DND-41 (cell line): ENCODE measurements around the gene TOB2.

Experiments used
- ATAC-seq: fragments of 200-7000 bp; cut with Tn5 transposase; 3 replicates; pipeline ENCODE4 v1.9.1; 2021; ENCODE audit warnings: low read depth; ENCODE audit not compliant: insufficient read depth
- DNase-seq: peaks from one replicate; pipeline ENCODE4 v3.0.0-alpha.2; 2020
- H2AFZ ChIP-seq: 2 replicates; pipeline ENCODE4 v1.6.0; 2012; ENCODE audit warnings: low read depth, low read length
- H3K27ac ChIP-seq: 2 replicates; pipeline ENCODE4 v1.5.1; 2012; ENCODE audit warnings: low read length, inconsistent platforms
- H3K27me3 ChIP-seq: fragments of 200-600 bp; sonication (generic); 2 replicates; pipeline ENCODE4 v1.6.0; 2012; ENCODE audit warnings: low read length, mild to moderate bottlenecking, inconsistent platforms; ENCODE audit not compliant: insufficient read depth, poor library complexity
- H3K36me3 ChIP-seq: 2 replicates; pipeline ENCODE4 v1.5.1; 2012; ENCODE audit warnings: low read length, inconsistent platforms; ENCODE audit not compliant: insufficient read depth
- H3K4me1 ChIP-seq: 2 replicates; pipeline ENCODE4 v1.5.1; 2012; ENCODE audit warnings: mild to moderate bottlenecking, low read length; ENCODE audit not compliant: insufficient read depth
- H3K4me2 ChIP-seq: 2 replicates; pipeline ENCODE4 v1.6.0; 2012; ENCODE audit warnings: mild to moderate bottlenecking, moderate library complexity, low read length, inconsistent platforms; ENCODE audit not compliant: insufficient read depth
- H3K4me3 ChIP-seq, 2 experiments: fragments of 200-600 bp in 1 of 2; shearing (Covaris generic) in 1 of 2; 2 replicates each; pipeline ENCODE4 v1.5.1; 2012 to 2016; ENCODE audit warnings: inconsistent platforms in 2 of 2, low read length in 2 of 2, mild to moderate bottlenecking in 2 of 2, low read depth in 1 of 2, moderate library complexity in 1 of 2
- H3K79me2 ChIP-seq: 2 replicates; pipeline ENCODE4 v1.6.0; 2012; ENCODE audit warnings: low read length, inconsistent platforms; ENCODE audit not compliant: insufficient read depth
- H3K9ac ChIP-seq: 2 replicates; pipeline ENCODE4 v1.6.0; 2012; ENCODE audit warnings: low read depth, mild to moderate bottlenecking, inconsistent platforms, low read length, moderate library complexity
- H3K9me3 ChIP-seq: 2 replicates; pipeline ENCODE4 v1.5.1; 2012; ENCODE audit warnings: low read length, moderate library complexity, mild to moderate bottlenecking, inconsistent platforms; ENCODE audit not compliant: insufficient read depth, severe bottlenecking
- H4K20me1 ChIP-seq: 2 replicates; pipeline ENCODE4 v1.6.0; 2012; ENCODE audit warnings: low read length; ENCODE audit not compliant: insufficient read depth
- CTCF ChIP-seq: IDR thresholded peaks from 2 replicates; pipeline ENCODE4 v1.5.1; 2012; ENCODE audit warnings: borderline replicate concordance, low read length, moderate library complexity, mild to moderate bottlenecking; ENCODE audit not compliant: poor library complexity, severe bottlenecking; ENCODE audit errors: extremely low read depth
- EZH2 ChIP-seq: IDR thresholded peaks from 3 replicates; pipeline ENCODE4 v1.6.1; 2012; ENCODE audit warnings: borderline replicate concordance, low read depth, mild to moderate bottlenecking, moderate library complexity, low read length, inconsistent platforms; ENCODE audit not compliant: severe bottlenecking

Gene TOB2

GRCh38 chr22:41478473-41478872 lies 31.9 kb upstream of the TOB2 start:
- Histone ChIP-seq H2AFZ (no peak overlapping the region), H4K20me1 (peaks cover 60% of the 10 kb centered on the region), H3K4me1 (no peaks in the 10 kb centered on the region), H3K27me3 (no peaks in the 10 kb centered on the region), H3K9me3 (no peaks in the 10 kb centered on the region), H3K9ac (no peak overlapping the region), H3K27ac (no peak overlapping the region), H3K4me3 (no peak overlapping the region), H3K4me2 (no peak overlapping the region), H3K36me3 (peaks cover 10% of the 10 kb centered on the region; the same call in 1 of the 2 replicates), H3K79me2 (peaks cover 90% of the 10 kb centered on the region)
- TF ChIP-seq CTCF (no peak), EZH2 (no peak)
- ATAC-seq (no peak), DNase-seq (no peak)

GRCh38 chr22:41474872-41475451 lies 28.4 kb upstream of the TOB2 start:
- H3K4me2 ChIP-seq: no peak overlapping the region
- peaks cover 18% of the 10 kb centered on the region; the same call in 1 of the 2 replicates for H3K36me3 ChIP-seq
- H3K79me2 ChIP-seq: peaks cover 90% of the 10 kb centered on the region
- TF ChIP-seq EZH2: no peak
- TF ChIP-seq CTCF: no peak
- no peak overlapping the region for H2AFZ ChIP-seq
- H3K27me3 ChIP-seq: no peaks in the 10 kb centered on the region
- ATAC-seq: no peak
- no peak for DNase-seq
- H4K20me1 ChIP-seq: peaks cover 30% of the 10 kb centered on the region
- no peak overlapping the region for H3K27ac ChIP-seq
- peaks cover 21% of the 10 kb centered on the region for H3K4me1 ChIP-seq
- no peaks in the 10 kb centered on the region for H3K9me3 ChIP-seq
- no peak overlapping the region for H3K4me3 ChIP-seq
- H3K9ac ChIP-seq: no peak overlapping the region

GRCh38 chr22:41471568-41471967 lies 25.0 kb upstream of the TOB2 start:
- no peak overlapping the region for H2AFZ ChIP-seq
- DNase-seq (no peak), ATAC-seq (no peak)
- peak overlapping the region; percentile 96; the same call in 1 of the 2 replicates for H3K4me2 ChIP-seq
- peaks cover 88% of the 10 kb centered on the region for H3K79me2 ChIP-seq
- H3K9ac ChIP-seq: no peak overlapping the region
- H3K4me1 ChIP-seq: peaks cover 41% of the 10 kb centered on the region
- no peak overlapping the region for H3K27ac ChIP-seq
- no peak overlapping the region for H3K4me3 ChIP-seq
- peaks cover 34% of the 10 kb centered on the region for H3K36me3 ChIP-seq
- TF ChIP-seq CTCF: no peak
- peaks cover 12% of the 10 kb centered on the region for H4K20me1 ChIP-seq
- H3K27me3 ChIP-seq: no peaks in the 10 kb centered on the region
- H3K9me3 ChIP-seq: no peaks in the 10 kb centered on the region
